HuH-7.5 (cell line): ENCODE data around the gene SPACA1.

ENCODE experiments used
- DNase-seq: peaks from one replicate; pipeline ENCODE4 v3.0.0; 2011; ENCODE audit warnings: low spot score

Gene SPACA1

GRCh38 chr6:88105741-88106340, 58.2 kb downstream of the SPACA1 start:
- DNase-seq = no peak

DNA sequence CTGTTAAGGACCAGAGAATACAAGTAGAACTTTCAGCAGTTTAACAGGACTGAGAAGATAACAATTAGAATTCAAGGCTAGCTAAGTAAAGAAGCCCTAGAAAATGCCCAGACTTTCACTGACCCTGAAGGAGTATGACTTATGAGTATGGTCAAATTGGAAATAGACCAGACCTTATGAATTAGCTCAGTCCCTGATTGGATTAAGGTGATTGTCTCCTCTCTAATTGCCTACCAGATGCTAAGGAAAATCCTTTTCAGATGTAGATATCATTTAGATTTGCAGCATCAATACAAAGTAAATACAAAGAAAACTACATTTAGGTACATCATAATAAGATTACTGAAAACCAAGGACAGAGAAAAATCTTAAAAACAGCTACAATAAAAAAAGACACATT, 59.6 kb downstream of the SPACA1 start:
- no peak for DNase-seq

GRCh38 chr6:88111991-88112390, 64.3 kb downstream of the SPACA1 start:
- no peak for DNase-seq

DNA sequence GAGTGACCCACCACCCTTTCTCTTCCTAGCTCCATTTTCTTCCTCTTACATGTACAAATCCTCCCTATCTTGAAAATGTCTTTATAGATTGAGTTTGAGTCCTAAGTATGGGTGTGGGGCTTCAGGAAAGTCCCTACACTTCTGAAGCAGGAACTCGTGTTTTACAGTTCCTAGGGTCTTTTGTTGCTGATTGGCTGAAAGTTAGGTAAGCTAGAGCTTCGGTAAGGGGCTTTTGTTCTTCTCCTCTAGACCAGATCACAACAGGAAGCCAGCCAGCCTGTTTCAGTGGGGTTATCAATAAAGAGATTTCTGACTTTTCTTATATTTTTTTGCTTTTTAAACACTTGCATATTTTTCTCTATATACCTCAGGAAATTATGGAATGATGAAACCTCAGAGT, 67.2 kb downstream of the SPACA1 start:
- DNase-seq = no peak

GRCh38 chr6:88115307-88115706, 67.7 kb downstream of the SPACA1 start:
- DNase-seq = no peak

GRCh38 chr6:88116276-88116675, 68.6 kb downstream of the SPACA1 start:
- DNase-seq = no peak
